RWPE2 (cell line): ENCODE data around the gene DGCR2.

Experiments used
- ATAC-seq: fragments of 200-7000 bp; cut with Tn5 transposase; 3 replicates; pipeline ENCODE4 v1.9.1; 2021; ENCODE audit warnings: low read depth
- DNase-seq: peaks from one replicate; pipeline ENCODE4 v3.0.0-alpha.2; 2020; ENCODE audit warnings: low spot score
- H3K27ac ChIP-seq: fragments of 450-650 bp; 2 replicates; pipeline ENCODE4 v1.5.1; 2017; ENCODE audit warnings: mild to moderate bottlenecking; ENCODE audit not compliant: poor library complexity, severe bottlenecking
- H3K27me3 ChIP-seq: fragments of 250-450 bp; sonication (Bioruptor Pico); 2 replicates; pipeline ENCODE4 v1.5.1; 2021; ENCODE audit warnings: mild to moderate bottlenecking, moderate library complexity; ENCODE audit not compliant: insufficient read depth, poor library complexity, severe bottlenecking
- H3K36me3 ChIP-seq: fragments of 250-450 bp; sonication (Bioruptor Pico); 2 replicates; pipeline ENCODE4 v1.5.1; 2020; ENCODE audit warnings: low read depth, mild to moderate bottlenecking, moderate library complexity
- H3K4me1 ChIP-seq: fragments of 250-450 bp; sonication (Bioruptor Pico); 2 replicates; pipeline ENCODE4 v1.5.1; 2021; ENCODE audit warnings: mild to moderate bottlenecking, moderate library complexity; ENCODE audit not compliant: insufficient read depth, poor library complexity, severe bottlenecking
- H3K4me3 ChIP-seq: fragments of 250-450 bp; sonication (Bioruptor Pico); 2 replicates; pipeline ENCODE4 v1.5.1; 2021; ENCODE audit warnings: mild to moderate bottlenecking, moderate library complexity; ENCODE audit not compliant: severe bottlenecking
- H3K9me3 ChIP-seq: fragments of 250-450 bp; sonication (Bioruptor Pico); 2 replicates; pipeline ENCODE4 v1.5.1; 2021; ENCODE audit warnings: mild to moderate bottlenecking, moderate library complexity; ENCODE audit not compliant: severe bottlenecking
- CTCF ChIP-seq: fragments of 450-650 bp; IDR thresholded peaks from one replicate; pipeline ENCODE4 v1.5.1; 2017; ENCODE audit warnings: mild to moderate bottlenecking, moderate library complexity; ENCODE audit not compliant: poor library complexity, severe bottlenecking

DGCR2 gene

GRCh38 chr22:19058713-19059451 lies 63.3 kb downstream of the DGCR2 start:
- H3K27ac ChIP-seq = no peak overlapping the region
- no peaks in the 10 kb centered on the region for H3K27me3 ChIP-seq
- no peaks in the 10 kb centered on the region for H3K9me3 ChIP-seq
- DNase-seq (no peak), ATAC-seq (no peak)
- H3K4me3 ChIP-seq = no peak overlapping the region
- peaks cover 8% of the 10 kb centered on the region for H3K4me1 ChIP-seq
- TF ChIP-seq CTCF = no peak
- peaks cover 35% of the 10 kb centered on the region for H3K36me3 ChIP-seq

DNA sequence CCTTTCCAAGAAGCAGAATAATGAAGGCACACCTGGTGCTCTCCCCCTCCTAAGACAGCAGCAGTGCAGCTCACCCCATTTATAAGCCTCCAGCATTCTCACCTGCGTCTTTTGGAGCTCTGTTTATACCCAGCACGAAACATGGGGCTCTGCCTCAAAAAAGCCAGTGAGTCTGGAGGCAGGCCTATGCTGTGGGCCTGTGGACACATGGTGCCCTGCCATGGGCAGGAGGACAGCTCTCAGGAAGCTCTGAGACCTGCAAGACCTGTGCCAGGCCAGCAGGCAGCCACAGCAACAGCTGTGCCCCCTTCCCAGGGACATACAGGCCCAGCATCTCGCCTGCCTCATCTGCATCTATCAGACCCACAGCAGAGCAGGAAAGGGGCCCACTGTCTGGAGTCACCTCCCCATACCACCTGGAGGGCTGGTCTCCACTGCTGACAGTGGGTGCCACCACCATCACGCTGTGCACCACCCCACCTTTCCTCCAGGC lies 64.2 kb downstream of the DGCR2 start:
- ATAC-seq = no peak
- peaks cover 41% of the 10 kb centered on the region for H3K36me3 ChIP-seq
- no peak overlapping the region for H3K4me3 ChIP-seq
- no peak for TF ChIP-seq CTCF
- peaks cover 8% of the 10 kb centered on the region for H3K4me1 ChIP-seq
- DNase-seq = no peak
- H3K27me3 ChIP-seq = no peaks in the 10 kb centered on the region
- no peak overlapping the region for H3K27ac ChIP-seq
- no peaks in the 10 kb centered on the region for H3K9me3 ChIP-seq

DNA sequence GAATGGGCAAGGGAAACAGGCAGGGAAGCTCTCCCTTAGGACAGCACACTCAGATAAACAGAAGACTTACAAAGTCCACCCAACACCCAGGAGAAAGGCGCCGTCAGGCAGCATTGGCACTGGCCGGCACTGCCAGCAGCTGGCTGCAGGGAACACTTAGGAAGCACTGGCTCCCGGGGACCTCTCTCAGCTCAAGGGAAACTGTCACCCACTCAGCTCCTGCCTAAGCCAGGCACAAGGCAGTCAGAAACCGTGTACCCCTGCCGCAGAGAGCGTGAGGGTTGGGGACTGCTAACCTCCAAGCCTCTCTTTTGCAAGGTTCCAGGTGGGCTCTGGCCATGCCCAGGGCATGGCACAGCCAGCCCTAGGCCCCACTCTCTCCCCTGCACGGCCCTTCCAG lies 64.7 kb downstream of the DGCR2 start:
- Histone ChIP-seq H3K36me3 (peaks cover 40% of the 10 kb centered on the region), H3K9me3 (no peaks in the 10 kb centered on the region), H3K27me3 (no peaks in the 10 kb centered on the region), H3K4me1 (peaks cover 8% of the 10 kb centered on the region), H3K27ac (no peak overlapping the region), H3K4me3 (no peak overlapping the region)
- ATAC-seq = no peak
- no peak for TF ChIP-seq CTCF
- no peak for DNase-seq

GRCh38 chr22:19056951-19057401 lies 65.2 kb downstream of the DGCR2 start:
- Histone ChIP-seq H3K4me1 (peaks cover 8% of the 10 kb centered on the region), H3K27ac (no peak overlapping the region), H3K36me3 (peaks cover 43% of the 10 kb centered on the region), H3K9me3 (no peaks in the 10 kb centered on the region), H3K27me3 (no peaks in the 10 kb centered on the region), H3K4me3 (no peak overlapping the region)
- TF ChIP-seq CTCF = no peak
- ATAC-seq (no peak), DNase-seq (no peak)

DNA sequence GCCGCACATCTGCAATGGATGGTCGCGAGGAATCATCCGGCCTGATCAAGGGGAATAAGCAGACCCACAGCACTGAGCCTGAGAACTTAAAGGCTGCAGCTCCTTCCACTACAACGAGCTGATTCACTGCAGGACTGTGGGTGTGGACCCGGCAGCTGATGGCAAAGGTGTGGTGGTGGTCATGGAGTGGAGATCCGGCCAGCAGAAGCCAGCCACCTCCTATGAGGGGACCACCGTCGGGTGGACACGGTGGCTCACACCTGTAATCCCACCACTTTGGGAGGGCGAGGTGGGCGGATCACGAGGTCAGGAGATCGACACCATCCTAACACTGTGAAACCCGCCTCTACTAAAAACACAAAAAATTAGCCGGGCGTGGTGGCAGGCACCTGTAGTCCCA lies 66.4 kb downstream of the DGCR2 start:
- TF ChIP-seq CTCF = no peak
- H3K27me3 ChIP-seq = no peaks in the 10 kb centered on the region

More for the DNA sequence above, 66.4 kb downstream of the DGCR2 start:
- H3K9me3 ChIP-seq = no peaks in the 10 kb centered on the region
- H3K27ac ChIP-seq = no peak overlapping the region
- DNase-seq (no peak), ATAC-seq (no peak)
- H3K36me3 ChIP-seq = peaks cover 51% of the 10 kb centered on the region
- no peak overlapping the region for H3K4me3 ChIP-seq
- H3K4me1 ChIP-seq = peaks cover 6% of the 10 kb centered on the region
